GM12878 (cell line): ENCODE measurements around the gene KIF3A. TPM values are rescaled to one million over a fixed set of nuclear protein-coding genes. Genes with fewer than 3 reads are reported as not detected.

Source experiments
- ATAC-seq: fragments of 200-7000 bp; cut with Tn5 transposase; 3 replicates; pipeline ENCODE4 v1.9.1; 2020; ENCODE audit warnings: mild to moderate bottlenecking, moderate library complexity
- BruUV-seq: library from RNA; stranded (reverse); fragments of 400-500 nt; replicated peaks from 2 replicates; lab custom pipeline; 2021; lab: Mats Ljungman, UMichigan
- CTCF ChIA-PET: fragments of 300-600 bp; sonication (Branson Sonifier 250); formaldehyde crosslinking; extraction: SDS; loops from one replicate; lab custom pipeline; 2021; ENCODE audit warnings: inconsistent platforms; lab: Yijun Ruan, JAX
- POLR2A ChIA-PET: fragments of 350-600 bp; formaldehyde crosslinking; extraction: SDS; loops from one replicate; lab custom pipeline; 2021; ENCODE audit warnings: inconsistent platforms; lab: Charles Lee
- RAD21 ChIA-PET: fragments of 300-600 bp; sonication (Branson Sonifier 250); formaldehyde crosslinking; loops from one replicate; lab custom pipeline; 2023; ENCODE audit warnings: antibody characterized with exemption; ENCODE audit not compliant: unreplicated experiment; lab: Charles Lee
- SMC1A ChIA-PET: fragments of 300-600 bp; sonication (Branson Sonifier 250); formaldehyde crosslinking; loops from one replicate; lab custom pipeline; 2023; ENCODE audit not compliant: unreplicated experiment, uncharacterized antibody; lab: Charles Lee
- DNase-seq: peaks from one replicate; pipeline ENCODE4 v3.0.0-alpha.2; 2011; ENCODE audit warnings: low read depth, low spot score
- FAIRE-seq: peaks from 3 replicates; lab custom pipeline; 2011; peaks lifted over from hg19 to GRCh38; lab: Jason Lieb, UNC
- H2AFZ ChIP-seq: 2 replicates; pipeline ENCODE4 v1.6.0; 2011; ENCODE audit warnings: low read depth, low read length, control low read depth; ENCODE audit not compliant: control insufficient read depth
- H3K27ac ChIP-seq: 2 replicates; pipeline ENCODE4 v1.5.1; 2011; ENCODE audit warnings: control low read depth; ENCODE audit not compliant: control insufficient read depth, insufficient read depth
- H3K27me3 ChIP-seq, 2 experiments: replicated peaks in 1 of 2; 2 replicates each; pipeline versions ENCODE4 v1.6.0 to v1.6.1; 2011; ENCODE audit warnings: low read length in 1 of 2; ENCODE audit not compliant: control insufficient read depth in 2 of 2, insufficient read depth in 2 of 2
- H3K36me3 ChIP-seq, 2 experiments: 2 replicates each; pipeline ENCODE4 v1.5.1; 2011; ENCODE audit warnings: low read length in 1 of 2; ENCODE audit not compliant: control insufficient read depth in 2 of 2, insufficient read depth in 2 of 2
- H3K4me1 ChIP-seq: 2 replicates; pipeline ENCODE4 v1.6.1; 2011; ENCODE audit warnings: mild to moderate bottlenecking, low read length, moderate library complexity, mixed read lengths; ENCODE audit not compliant: control insufficient read depth, insufficient read depth
- H3K4me2 ChIP-seq: 2 replicates; pipeline ENCODE4 v1.6.0; 2011; ENCODE audit warnings: control low read depth; ENCODE audit not compliant: control insufficient read depth, insufficient read depth
- H3K4me3 ChIP-seq: fragments of 200-600 bp; sonication (generic); 2 replicates; pipeline ENCODE4 v1.5.1; 2016
- H3K79me2 ChIP-seq: 2 replicates; pipeline ENCODE4 v1.6.0; 2011; ENCODE audit warnings: low read length; ENCODE audit not compliant: control insufficient read depth, insufficient read depth
- H3K9ac ChIP-seq: 2 replicates; pipeline ENCODE4 v1.8.0; 2011; ENCODE audit warnings: low read length, control low read depth, mixed read lengths; ENCODE audit not compliant: control insufficient read depth, insufficient read depth
- H3K9me3 ChIP-seq: replicated peaks from 3 replicates; pipeline ENCODE4 v1.5.1; 2011; ENCODE audit warnings: mild to moderate bottlenecking, low read length; ENCODE audit not compliant: control insufficient read depth, insufficient read depth
- H4K20me1 ChIP-seq: 2 replicates; pipeline ENCODE4 v1.6.0; 2011; ENCODE audit not compliant: control insufficient read depth, insufficient read depth
- ATF7 ChIP-seq: fragments of 450-650 bp; IDR thresholded peaks from 2 replicates; pipeline ENCODE4 v1.6.1; 2016; ENCODE audit warnings: low read depth, mild to moderate bottlenecking
- CHD4 ChIP-seq: fragments of 200-600 bp; sonication (generic); IDR thresholded peaks from 2 replicates; pipeline ENCODE4 v1.6.1; 2016; ENCODE audit warnings: mild to moderate bottlenecking
- HDGF ChIP-seq: fragments of 450-650 bp; IDR thresholded peaks from 2 replicates; pipeline ENCODE4 v1.6.1; 2016; ENCODE audit warnings: antibody characterized with exemption
- IKZF2 ChIP-seq, 2 experiments: fragments of 450-650 bp; IDR thresholded peaks; 2 replicates each; pipeline ENCODE4 v1.6.1; 2017; ENCODE audit warnings: mild to moderate bottlenecking in 2 of 2, moderate library complexity in 2 of 2
- MTA3 ChIP-seq: IDR thresholded peaks from 2 replicates; pipeline ENCODE4 v1.6.1; 2012; ENCODE audit warnings: low read length, inconsistent platforms, borderline replicate concordance
- MYC ChIP-seq: IDR thresholded peaks from 2 replicates; pipeline ENCODE4 v1.6.1; 2011; ENCODE audit warnings: mild to moderate bottlenecking, low read length, moderate library complexity, inconsistent platforms; ENCODE audit not compliant: insufficient read depth, insufficient replicate concordance, insufficient read length, severe bottlenecking
- PAX8 ChIP-seq: fragments of 450-650 bp; IDR thresholded peaks from 2 replicates; pipeline ENCODE4 v1.6.1; 2017; ENCODE audit warnings: mild to moderate bottlenecking, moderate library complexity
- POU2F2 ChIP-seq: IDR thresholded peaks from 3 replicates; pipeline ENCODE4 v1.6.1; 2011; ENCODE audit warnings: low read depth, mild to moderate bottlenecking, low read length, borderline replicate concordance
- RAD21 ChIP-seq: IDR thresholded peaks from 2 replicates; pipeline ENCODE4 v1.6.1; 2011; ENCODE audit warnings: mild to moderate bottlenecking, low read depth, low read length, moderate library complexity; ENCODE audit not compliant: insufficient read depth
- SPI1 ChIP-seq: IDR thresholded peaks from 2 replicates; pipeline ENCODE4 v1.6.1; 2011; ENCODE audit warnings: low read depth, mild to moderate bottlenecking, low read length, moderate library complexity, borderline replicate concordance; ENCODE audit not compliant: insufficient read depth
- SREBF1 ChIP-seq: IDR thresholded peaks from 2 replicates; pipeline ENCODE4 v1.6.1; 2012; ENCODE audit warnings: mild to moderate bottlenecking, low read length
- TBL1XR1 ChIP-seq: IDR thresholded peaks from 2 replicates; pipeline ENCODE4 v1.6.1; 2012; ENCODE audit warnings: low read depth, low read length, improper control_type of control experiment
- WGBS: methylation state at CpG from one replicate; pipeline ENCODE4 v1.1.6; 2016; ENCODE audit warnings: low lambda C conversion rate; ENCODE audit not compliant: insufficient replicate concordance, insufficient coverage; ENCODE audit errors: missing lambda C conversion rate; 5-methylcytosine and 5-hydroxymethylcytosine counted together
- in situ Hi-C: fragments of 300-500 bp; cut with MboI; formaldehyde crosslinking; loops from 9 replicates; pipeline ENCODE4 v1.14.3; 2018; ENCODE audit warnings: mixed read lengths
- intact Hi-C: fragments of 100-400 bp; cut with micrococcal nuclease; formaldehyde crosslinking; loops from one replicate; pipeline ENCODE4 v1.14.2; 2022; ENCODE audit not compliant: unreplicated experiment
- polyA plus RNA-seq, 11 experiments: library from polyadenylated mRNA; depleted of rRNA in 4 of 11; unstranded in 6 of 11; stranded (reverse) in 5 of 11; fragments of >200 nt; fragmentation: Nextera tagmentation in 4 of 11; fragmentation: Illumina TruSeq in 1 of 11; extraction: Ambion mirVana in 4 of 11; extraction: Trizol in 1 of 11; gene quantifications; 1 replicate in 1 of 11; 2 replicates in 10 of 11; pipeline versions ENCODE4 v1.2.1 to v1.2.3, GENCODE V29; 2011 to 2016; ENCODE audit warnings: inconsistent platforms in 2 of 11, missing spikeins in 2 of 11, low read depth in 1 of 11
- total RNA-seq, 4 experiments: library from RNA; depleted of rRNA in 3 of 4; stranded (reverse); fragments of >200 nt in 3 of 4; fragmentation: Illumina TruSeq in 1 of 4; extraction: Trizol in 1 of 4; gene quantifications; 2 replicates each; pipeline versions ENCODE4 v1.2.1 to v1.2.3, GENCODE V29; 2013 to 2021
- TF ChIP-seq, protein P1 (sequence below): fragments of 450-650 bp; IDR thresholded peaks from 2 replicates; pipeline ENCODE4 v1.6.1; 2018; ENCODE audit warnings: borderline replicate concordance, mild to moderate bottlenecking; ENCODE audit not compliant: partially characterized antibody
- TF ChIP-seq, protein P2 (sequence below): fragments of 450-650 bp; conservative IDR thresholded peaks from 2 replicates; pipeline ENCODE4 v1.6.1; 2017; ENCODE audit warnings: mild to moderate bottlenecking, moderate library complexity
- TF ChIP-seq, protein P3 (sequence below): fragments of 450-650 bp; IDR thresholded peaks from 2 replicates; pipeline ENCODE4 v1.6.1; 2016; ENCODE audit warnings: mild to moderate bottlenecking

Gene KIF3A
- total and polyA plus RNA-seq, 10 of the 15 experiments (the other 5 are each of a cell fraction or from before 2014, with no cell fraction given) = 2.7 to 36.5 (median 10.0) TPM

DNA sequence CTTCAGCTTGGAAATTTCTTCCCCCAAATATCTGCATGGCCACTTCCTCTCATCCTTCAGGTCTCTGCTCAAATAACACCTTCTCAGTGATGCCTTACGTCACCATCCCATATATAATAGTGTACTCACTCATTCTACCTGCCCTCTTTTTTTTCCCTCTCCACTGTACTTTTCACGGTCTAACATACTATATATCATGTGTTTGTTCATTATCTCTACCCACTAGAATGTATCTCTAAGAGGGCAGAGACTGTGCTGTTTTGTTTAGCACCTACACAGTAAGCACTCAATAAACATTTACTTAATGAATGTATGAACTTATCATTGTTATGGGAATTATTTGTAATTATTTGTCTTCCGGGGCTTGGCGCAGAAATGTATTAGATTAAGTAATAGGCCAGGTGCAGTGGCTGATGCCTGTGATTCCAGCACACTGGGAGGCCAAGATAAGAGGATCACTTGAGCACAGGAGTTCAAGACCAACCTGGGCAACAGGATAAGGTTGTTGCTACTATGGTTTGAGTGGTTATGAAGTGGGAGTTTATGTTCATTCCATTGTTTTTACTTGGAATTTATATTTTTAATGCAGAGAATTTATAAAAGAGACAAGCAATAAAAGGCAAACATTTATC, 85.4 kb downstream of the KIF3A start:
- intact Hi-C loops = no loop called here
- ChIA-PET POLR2A (no interaction called here), CTCF (no interaction called here)
- no peak for TF ChIP-seq RAD21
- TF ChIP-seq SPI1 = no peak
- TF ChIP-seq SREBF1 = no peak
- TF ChIP-seq TBL1XR1 = no peak
- no peak for TF ChIP-seq HDGF
- no peak for TF ChIP-seq PAX8
- TF ChIP-seq, protein P1, sequence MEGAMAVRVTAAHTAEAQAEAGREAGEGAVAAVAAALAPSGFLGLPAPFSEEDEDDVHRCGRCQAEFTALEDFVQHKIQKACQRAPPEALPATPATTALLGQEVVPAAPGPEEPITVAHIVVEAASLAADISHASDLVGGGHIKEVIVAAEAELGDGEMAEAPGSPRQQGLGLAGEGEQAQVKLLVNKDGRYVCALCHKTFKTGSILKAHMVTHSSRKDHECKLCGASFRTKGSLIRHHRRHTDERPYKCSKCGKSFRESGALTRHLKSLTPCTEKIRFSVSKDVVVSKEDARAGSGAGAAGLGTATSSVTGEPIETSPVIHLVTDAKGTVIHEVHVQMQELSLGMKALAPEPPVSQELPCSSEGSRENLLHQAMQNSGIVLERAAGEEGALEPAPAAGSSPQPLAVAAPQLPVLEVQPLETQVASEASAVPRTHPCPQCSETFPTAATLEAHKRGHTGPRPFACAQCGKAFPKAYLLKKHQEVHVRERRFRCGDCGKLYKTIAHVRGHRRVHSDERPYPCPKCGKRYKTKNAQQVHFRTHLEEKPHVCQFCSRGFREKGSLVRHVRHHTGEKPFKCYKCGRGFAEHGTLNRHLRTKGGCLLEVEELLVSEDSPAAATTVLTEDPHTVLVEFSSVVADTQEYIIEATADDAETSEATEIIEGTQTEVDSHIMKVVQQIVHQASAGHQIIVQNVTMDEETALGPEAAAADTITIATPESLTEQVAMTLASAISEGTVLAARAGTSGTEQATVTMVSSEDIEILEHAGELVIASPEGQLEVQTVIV = no peak
- TF ChIP-seq, protein P2, sequence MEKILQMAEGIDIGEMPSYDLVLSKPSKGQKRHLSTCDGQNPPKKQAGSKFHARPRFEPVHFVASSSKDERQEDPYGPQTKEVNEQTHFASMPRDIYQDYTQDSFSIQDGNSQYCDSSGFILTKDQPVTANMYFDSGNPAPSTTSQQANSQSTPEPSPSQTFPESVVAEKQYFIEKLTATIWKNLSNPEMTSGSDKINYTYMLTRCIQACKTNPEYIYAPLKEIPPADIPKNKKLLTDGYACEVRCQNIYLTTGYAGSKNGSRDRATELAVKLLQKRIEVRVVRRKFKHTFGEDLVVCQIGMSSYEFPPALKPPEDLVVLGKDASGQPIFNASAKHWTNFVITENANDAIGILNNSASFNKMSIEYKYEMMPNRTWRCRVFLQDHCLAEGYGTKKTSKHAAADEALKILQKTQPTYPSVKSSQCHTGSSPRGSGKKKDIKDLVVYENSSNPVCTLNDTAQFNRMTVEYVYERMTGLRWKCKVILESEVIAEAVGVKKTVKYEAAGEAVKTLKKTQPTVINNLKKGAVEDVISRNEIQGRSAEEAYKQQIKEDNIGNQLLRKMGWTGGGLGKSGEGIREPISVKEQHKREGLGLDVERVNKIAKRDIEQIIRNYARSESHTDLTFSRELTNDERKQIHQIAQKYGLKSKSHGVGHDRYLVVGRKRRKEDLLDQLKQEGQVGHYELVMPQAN = no peak
- TF ChIP-seq IKZF2 (IDR thresholded peaks at IDR 0.05) = no peak
- no peak for TF ChIP-seq POU2F2
- TF ChIP-seq MTA3 = no peak
- TF ChIP-seq, protein P3, sequence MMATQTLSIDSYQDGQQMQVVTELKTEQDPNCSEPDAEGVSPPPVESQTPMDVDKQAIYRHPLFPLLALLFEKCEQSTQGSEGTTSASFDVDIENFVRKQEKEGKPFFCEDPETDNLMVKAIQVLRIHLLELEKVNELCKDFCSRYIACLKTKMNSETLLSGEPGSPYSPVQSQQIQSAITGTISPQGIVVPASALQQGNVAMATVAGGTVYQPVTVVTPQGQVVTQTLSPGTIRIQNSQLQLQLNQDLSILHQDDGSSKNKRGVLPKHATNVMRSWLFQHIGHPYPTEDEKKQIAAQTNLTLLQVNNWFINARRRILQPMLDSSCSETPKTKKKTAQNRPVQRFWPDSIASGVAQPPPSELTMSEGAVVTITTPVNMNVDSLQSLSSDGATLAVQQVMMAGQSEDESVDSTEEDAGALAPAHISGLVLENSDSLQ = no peak
- no peak for TF ChIP-seq ATF7
- no peak for TF ChIP-seq MYC
- TF ChIP-seq CHD4 = no peak

More for the DNA sequence above, 85.4 kb downstream of the KIF3A start:
- Histone ChIP-seq H3K4me3 (no peak overlapping the region), H3K4me1 (peaks cover 12% of the 10 kb centered on the region), H2AFZ (no peak overlapping the region), H3K4me2 (no peak overlapping the region), H3K9ac (no peak overlapping the region), H3K27ac (no peak overlapping the region), H4K20me1 (no peaks in the 10 kb centered on the region), H3K79me2 (no peaks in the 10 kb centered on the region), H3K27me3 (no peaks in the 10 kb centered on the region), H3K36me3 (no peaks in the 10 kb centered on the region), H3K9me3 (no peaks in the 10 kb centered on the region; the same call in 2 of the 3 replicates)
- RAD21 ChIA-PET = no interaction called here
- WGBS = 98% methylated on average over 4 of the region's 4 CpGs
- FAIRE-seq = no peak
- no peak for DNase-seq
- in situ Hi-C loops = no loop called here
- no peak for ATAC-seq
- SMC1A ChIA-PET = interaction anchor here (0.6 kb wide), 1 partner anchor 25 kb away, joined by 3 read pairs; no protein-coding TSS in a partner anchor
- no TSS peak for BruUV-seq
